Cardiac fibroblast (primary cell): ENCODE data around the gene ZNF319.

ENCODE experiments used
- DNase-seq, 2 donors: peaks; one replicate each; pipeline versions ENCODE4 v3.0.0 to v3.0.0-alpha.2; 2010; ENCODE audit warnings: low read depth in 2 of 2
- H3K4me3 ChIP-seq, 2 donors: replicated peaks in 1 of 2; 1 replicate in 1 of 2; 2 replicates in 1 of 2; pipeline ENCODE4 v1.5.1; 2011; ENCODE audit warnings: low read depth in 2 of 2, low read length in 2 of 2, mild to moderate bottlenecking in 2 of 2, moderate library complexity in 1 of 2
- TF ChIP-seq, protein P1 (sequence below): IDR thresholded peaks from one replicate; pipeline ENCODE4 v1.5.1; 2011; ENCODE audit warnings: low read depth, mild to moderate bottlenecking, low read length, inconsistent platforms

Gene ZNF319

DNA sequence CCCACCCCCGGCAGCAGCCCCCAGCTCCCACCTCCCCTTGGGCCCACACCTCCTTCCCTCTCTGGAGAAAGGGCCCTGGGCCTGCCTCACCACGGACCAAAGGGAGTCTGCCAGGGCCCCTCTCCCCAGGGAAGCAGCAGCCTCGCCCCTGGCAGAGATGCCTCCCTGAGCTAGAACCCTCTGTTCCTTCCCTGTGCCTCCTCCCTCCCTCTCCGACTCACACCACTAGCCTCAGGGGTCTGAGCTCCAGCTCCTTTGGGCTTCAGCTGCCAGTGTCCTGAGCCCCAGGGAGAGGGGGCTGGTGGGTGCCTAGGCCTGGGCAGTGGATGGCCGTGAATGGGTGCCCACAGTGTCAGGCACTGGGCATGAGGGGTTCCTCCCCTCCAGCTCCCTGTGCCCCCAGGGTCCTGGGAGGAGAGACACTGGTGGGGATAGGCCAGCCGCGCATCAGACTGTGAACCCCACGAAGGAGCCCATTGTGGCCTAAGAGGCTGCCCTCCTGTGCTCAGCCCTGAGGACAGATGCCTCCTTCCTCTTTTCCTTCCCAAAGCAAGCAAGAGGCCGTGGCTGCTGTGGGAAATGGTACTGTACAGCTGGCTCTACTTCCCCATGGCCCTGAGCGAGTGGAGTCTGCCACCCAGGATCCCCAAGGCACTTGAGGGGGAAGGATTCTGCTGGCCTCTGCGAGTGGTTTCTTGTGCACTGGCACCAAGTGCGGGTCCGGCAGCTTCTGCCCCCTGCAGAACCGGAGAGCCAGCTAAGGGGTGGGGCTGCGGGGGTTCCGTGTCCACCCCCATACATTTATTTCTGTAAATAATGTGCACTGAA is 45.8 kb upstream of the ZNF319 start:
- DNase-seq = no peak
- H3K4me3 ChIP-seq = no peak overlapping the region
- TF ChIP-seq, protein P1, sequence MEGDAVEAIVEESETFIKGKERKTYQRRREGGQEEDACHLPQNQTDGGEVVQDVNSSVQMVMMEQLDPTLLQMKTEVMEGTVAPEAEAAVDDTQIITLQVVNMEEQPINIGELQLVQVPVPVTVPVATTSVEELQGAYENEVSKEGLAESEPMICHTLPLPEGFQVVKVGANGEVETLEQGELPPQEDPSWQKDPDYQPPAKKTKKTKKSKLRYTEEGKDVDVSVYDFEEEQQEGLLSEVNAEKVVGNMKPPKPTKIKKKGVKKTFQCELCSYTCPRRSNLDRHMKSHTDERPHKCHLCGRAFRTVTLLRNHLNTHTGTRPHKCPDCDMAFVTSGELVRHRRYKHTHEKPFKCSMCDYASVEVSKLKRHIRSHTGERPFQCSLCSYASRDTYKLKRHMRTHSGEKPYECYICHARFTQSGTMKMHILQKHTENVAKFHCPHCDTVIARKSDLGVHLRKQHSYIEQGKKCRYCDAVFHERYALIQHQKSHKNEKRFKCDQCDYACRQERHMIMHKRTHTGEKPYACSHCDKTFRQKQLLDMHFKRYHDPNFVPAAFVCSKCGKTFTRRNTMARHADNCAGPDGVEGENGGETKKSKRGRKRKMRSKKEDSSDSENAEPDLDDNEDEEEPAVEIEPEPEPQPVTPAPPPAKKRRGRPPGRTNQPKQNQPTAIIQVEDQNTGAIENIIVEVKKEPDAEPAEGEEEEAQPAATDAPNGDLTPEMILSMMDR = no peak

DNA sequence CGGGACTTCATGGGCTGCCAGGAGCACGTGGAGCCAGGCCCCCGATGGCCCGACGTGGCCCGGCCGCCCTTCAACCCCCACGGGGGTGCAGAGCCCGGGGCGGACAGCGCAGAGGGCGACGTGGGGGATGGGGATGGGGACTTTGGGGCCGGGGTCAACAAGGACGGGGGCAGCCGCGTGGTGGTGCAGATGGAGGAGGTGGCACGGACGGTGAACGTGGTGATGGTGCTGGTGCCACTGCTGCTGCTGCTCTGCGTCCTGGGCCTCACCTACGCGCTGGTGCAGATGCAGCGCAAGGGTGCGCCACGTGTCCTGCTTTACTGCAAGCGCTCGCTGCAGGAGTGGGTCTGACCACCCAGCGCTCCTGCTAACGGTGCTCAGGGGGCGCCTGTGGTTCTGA is 44.6 kb upstream of the ZNF319 start:
- no peak for DNase-seq
- no peak overlapping the region for H3K4me3 ChIP-seq
- TF ChIP-seq, protein P1 = no peak

DNA sequence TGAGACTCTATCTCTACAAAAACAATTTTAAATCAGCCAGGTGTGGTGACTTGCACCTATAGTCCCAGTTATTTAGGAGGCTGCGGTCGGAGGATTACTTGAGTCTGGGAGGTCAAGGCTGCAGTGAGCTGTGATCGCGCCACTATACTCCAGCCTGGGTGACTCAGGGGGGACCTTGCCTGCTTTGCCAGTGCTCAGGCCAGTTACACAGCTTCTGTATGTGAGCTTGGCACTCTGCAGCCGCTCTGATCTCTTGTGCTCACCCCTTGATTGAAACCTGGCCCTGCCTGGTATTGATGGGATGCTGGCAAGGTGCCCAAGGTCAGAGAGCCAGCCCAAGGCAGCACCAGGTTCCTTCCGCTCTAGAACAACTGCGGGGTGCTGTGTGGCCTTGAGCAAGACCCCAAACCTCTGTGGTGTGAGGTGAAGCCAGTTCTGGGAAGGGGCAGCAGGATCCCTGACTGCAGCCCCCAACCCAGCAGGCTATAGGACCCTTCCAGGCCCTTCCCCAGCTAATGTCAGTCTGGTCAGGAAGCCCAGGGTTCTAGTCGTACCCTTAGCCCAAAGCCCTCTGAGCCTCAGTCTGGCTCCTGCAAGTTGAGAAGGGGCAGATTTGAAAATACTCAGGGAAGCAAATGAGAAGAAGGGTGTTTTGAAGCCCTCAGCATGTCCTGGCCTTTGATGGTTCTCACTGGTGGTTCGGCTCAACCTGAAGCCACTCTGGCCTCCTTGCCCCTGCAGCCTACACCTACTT is 44.0 kb upstream of the ZNF319 start:
- no peak overlapping the region for H3K4me3 ChIP-seq
- no peak for DNase-seq
- TF ChIP-seq, protein P1 = no peak

DNA sequence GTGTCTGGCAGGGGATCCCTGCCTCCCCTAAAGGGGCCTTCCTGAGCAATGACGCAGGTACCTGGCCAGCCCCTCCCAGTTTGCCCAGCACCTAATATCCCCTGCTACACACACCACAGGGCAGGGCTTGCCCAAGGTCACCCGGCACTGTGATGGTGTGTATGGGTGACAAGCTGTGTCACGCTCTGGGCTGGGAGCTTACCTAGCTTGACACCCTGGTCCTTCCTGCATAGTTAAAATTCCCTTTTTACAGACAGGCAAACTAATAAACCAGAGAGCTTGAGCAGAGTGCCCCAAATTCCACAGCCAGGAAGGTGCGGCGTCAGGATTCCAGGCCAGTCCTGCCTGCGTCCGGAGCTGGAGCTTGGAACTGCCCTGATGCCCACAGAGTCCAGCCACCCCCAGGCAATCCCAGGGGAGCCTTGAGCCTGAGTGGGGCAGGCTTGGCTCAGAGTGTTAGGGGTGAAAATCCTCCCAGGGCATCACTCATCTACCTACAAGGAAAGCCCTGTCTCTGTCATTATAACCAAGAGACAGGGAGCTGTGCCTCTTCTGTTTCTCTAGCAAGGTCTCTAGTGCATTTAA is 43.2 kb upstream of the ZNF319 start:
- TF ChIP-seq, protein P1 = no peak
- H3K4me3 ChIP-seq = no peak overlapping the region
- DNase-seq = no peak

DNA sequence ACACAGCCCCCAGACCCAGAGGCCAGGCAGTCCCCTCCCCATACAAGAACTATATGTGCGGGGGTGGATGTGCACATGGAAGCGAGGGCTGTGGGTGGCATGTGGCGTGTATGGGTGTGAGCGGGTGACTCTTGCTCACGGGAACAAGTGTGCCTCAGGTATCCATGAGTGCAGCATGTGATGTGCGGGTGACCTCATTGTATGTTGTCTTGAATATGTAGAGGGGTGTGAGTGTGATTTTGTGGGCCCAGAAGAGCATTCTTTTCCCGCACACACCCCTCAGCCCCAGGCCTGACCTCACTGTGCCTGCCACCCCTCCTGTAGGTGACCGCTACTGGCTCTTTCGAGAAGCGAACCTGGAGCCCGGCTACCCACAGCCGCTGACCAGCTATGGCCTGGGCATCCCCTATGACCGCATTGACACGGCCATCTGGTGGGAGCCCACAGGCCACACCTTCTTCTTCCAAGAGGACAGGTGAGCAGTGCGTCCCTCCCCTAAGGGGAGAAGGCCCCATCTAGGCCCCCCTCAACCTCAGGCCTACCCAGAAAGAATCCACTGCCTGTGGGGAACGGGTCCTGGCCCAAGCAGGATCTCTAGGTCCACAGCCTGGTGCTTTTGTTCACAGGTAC is 42.5 kb upstream of the ZNF319 start:
- H3K4me3 ChIP-seq = no peak overlapping the region
- TF ChIP-seq, protein P1 = no peak
- DNase-seq = no peak

DNA sequence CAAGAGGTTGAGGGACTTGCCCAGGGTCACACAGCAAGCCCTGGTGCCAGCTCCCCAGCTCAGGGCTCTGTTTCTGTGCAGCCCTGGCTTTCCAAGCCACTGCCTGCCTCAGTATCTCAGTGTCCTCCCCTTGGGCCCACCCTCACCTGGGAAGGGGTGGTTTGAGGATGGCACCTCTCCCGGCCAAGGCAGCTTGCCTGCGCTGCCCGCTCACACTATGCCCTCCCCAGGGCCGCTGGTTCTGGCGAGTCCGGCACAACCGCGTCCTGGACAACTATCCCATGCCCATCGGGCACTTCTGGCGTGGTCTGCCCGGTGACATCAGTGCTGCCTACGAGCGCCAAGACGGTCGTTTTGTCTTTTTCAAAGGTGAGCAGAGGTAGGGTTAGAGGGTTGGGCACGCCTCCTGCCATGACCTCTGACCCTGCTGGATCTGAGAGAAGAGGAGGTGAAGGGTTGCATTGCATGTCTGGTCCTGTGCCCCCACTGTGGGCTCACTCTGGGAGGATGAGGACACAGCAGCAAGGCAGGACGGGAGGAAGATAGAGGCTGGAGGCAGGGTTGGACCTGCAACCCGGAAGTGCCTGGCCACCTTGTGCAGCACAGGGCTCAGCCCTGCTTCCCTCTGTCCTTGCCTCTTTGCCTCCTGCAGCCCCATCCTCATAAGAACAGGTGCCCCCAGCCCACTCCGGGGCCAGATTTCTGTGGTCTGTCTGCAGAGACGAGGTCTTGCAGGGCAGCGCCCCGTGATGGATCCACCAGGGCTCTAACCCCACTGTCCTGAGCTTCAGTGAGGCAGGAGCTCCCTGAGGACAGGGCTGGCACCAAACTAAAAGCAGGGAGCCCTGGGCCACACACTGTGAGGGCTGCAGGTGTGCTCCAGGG is 41.8 kb upstream of the ZNF319 start:
- DNase-seq = no peak
- TF ChIP-seq, protein P1 = no peak
- no peak overlapping the region for H3K4me3 ChIP-seq
